HG03159 (cell line): Measurements from ENCODE around the gene NASP.

Source experiments
- ATAC-seq: cut with Tn5 transposase; IDR thresholded peaks from one replicate; pipeline ENCODE4 v1.9.1; 2021; ENCODE audit warnings: mild to moderate bottlenecking, moderate library complexity; ENCODE audit not compliant: unreplicated experiment

Gene NASP, protein sequence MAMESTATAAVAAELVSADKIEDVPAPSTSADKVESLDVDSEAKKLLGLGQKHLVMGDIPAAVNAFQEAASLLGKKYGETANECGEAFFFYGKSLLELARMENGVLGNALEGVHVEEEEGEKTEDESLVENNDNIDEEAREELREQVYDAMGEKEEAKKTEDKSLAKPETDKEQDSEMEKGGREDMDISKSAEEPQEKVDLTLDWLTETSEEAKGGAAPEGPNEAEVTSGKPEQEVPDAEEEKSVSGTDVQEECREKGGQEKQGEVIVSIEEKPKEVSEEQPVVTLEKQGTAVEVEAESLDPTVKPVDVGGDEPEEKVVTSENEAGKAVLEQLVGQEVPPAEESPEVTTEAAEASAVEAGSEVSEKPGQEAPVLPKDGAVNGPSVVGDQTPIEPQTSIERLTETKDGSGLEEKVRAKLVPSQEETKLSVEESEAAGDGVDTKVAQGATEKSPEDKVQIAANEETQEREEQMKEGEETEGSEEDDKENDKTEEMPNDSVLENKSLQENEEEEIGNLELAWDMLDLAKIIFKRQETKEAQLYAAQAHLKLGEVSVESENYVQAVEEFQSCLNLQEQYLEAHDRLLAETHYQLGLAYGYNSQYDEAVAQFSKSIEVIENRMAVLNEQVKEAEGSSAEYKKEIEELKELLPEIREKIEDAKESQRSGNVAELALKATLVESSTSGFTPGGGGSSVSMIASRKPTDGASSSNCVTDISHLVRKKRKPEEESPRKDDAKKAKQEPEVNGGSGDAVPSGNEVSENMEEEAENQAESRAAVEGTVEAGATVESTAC

DNA sequence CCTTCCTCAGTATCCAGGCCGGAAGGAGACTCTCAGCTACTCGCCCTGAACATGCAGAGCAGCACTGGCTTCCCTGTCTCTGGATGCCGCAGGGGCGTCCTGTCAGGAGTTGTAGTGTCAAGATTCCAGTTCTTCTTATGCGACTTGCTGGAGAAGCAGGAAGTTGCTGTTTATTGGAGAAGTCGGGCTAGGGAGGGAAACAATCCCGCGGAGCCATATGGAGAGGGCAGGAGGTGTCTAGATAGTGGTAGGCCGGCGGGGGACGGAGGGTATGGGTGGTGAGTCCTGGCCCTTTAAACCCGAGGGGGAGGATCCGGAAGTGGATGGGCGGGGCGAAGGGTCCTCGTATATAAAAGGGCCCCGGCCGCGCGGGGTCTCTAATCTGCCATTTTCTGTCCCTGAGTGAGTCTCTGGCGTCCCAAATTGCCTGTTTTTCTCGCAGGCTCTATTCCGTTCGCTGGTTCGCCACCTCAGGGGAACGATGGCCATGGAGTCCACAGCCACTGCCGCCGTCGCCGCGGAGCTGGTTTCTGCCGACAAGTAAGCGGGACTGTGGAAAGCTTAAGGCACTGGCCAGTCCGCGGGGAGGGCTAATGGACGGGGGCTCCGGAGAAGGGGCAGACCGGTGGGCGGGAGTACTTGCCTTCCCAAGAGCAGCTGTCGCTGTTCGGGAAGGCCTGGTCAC lies at the start of gene NASP:
Gene NASP (plus strand): TSS at position 376 of the 685 bp plus-strand sequence. CDS start 106 bp downstream, at position 482.
- peak; percentile 55 for ATAC-seq

DNA sequence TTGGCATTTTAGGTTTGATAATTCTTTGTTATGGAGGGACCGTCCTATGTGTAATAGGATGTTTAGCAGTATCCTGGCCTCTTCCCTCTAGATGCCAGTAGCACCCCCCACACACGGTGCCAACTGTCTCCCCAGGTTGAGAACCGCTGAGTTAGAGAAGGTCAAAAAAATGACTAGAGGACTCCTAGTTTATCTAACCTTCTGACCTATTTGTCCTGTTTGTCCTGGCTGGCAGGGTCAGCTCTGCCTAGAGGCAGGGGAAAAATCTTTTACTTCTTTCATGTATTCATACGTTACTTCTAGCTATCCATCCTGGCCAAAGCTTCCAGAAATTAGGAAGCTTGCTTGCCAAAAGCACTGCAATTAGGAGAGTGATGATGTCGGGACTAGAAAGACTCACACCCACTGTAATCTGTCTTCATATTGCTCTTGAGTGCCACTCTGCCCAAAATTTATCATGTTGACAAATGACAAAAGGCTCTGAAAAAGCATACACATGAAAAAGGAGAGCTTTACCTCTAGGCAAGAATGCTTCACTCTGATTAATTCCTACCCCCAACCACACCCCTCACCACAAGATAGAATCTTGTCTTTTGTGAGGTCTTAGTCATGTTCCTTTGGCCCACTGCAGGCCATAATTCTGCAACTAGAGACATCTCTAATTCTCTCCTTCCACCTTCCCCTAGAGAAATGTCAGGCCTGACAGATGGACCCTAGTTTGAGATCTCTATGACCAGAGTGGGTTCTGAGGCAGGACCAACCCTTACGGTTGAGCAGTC lies 47.7 kb upstream of the NASP start:
- ATAC-seq: no peak

DNA sequence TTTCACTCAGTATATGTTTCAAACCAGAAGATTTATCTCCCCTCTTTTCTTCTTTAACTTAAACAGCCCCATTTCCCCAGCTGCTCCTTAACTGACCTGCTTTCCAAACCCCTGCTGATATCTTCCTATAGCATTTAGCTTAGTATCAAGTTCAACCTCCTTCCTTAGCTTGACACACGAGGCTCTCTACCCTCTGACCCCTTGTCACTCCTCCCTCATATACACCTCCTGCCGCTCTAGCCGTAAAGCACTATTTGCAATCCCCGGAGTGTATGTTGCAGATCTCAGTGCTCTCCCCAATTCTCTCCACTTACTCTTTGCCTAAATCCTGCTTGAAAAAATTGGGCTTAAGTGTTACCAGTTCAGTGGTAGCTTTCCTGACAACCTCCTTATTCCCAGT lies 47.0 kb upstream of the NASP start:
- ATAC-seq: no peak

DNA sequence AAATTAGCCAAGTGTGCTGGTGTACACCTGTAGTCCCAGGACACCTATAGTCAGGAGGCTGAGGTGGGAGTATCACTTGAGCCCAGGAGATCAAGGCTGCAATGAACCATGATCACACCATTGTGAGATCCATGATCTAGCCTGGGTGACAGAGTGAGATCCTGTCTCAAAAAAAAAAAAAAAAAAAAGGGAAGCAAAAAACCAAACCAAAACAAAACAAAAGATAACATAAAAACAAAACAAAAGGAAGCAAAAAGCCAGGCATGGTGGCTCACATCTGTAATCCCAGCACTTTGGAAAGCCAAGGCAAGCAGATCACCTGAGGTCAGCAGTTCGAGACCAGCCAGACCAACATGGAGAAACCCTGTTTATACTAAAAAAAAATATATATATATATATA lies 42.6 kb upstream of the NASP start:
- no peak for ATAC-seq

DNA sequence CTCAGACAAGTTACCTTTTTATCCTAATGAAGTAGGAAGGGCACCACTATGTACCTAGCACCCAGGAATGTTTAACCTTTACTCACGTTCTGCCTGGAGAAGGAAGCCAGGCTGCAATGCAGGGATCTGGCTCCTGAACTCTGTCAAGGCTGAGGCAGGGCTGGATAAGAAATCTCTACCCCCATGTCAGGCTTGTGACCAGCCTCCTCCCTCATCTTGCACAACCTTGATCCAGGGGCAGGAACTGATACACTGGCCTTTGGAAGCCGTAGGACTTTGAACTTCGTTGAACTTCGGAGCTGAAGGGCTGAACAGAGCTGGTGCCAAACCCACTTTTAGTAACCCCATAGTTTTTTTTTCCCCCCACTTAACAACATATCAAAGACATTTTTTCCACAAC lies 41.2 kb upstream of the NASP start:
- ATAC-seq: no peak

DNA sequence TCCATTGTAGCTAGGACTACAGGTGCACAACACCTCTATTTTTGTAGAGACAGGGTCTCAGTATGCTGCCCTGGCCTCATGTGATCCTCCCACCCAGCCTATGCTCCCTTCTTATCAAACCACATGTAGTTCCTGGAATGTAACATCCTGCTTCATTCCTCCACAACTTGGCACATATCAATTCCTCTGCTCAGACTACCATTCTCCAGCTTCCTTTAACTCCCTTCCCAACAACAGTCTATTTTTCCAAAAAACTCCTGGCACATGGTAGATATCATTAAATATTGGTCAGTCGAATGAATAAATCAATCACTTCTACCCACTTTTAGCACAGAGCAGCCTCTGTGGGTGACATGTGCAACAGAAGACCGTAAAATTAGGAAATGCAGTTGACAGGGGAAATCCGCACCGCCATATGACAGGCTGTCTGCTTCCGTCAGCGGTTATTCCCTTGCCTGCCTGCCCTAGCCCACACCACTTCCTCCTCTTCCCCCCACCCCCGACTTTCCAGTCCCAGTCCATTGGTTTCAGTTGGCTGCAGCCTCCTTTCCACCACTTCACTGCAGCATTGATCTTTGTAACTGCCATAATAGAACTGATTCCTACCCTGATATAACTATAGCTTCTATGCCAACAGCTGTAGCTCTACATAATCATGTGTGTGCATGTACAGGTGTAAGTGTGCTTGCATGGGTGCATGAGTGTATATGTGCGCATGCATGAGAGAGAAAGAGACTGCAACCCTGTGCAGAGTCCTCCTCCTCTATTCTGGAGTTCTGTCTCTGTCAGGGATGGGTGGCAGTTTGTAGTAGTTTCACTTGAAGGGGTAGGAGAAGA lies 40.0 kb upstream of the NASP start:
- ATAC-seq: no peak

DNA sequence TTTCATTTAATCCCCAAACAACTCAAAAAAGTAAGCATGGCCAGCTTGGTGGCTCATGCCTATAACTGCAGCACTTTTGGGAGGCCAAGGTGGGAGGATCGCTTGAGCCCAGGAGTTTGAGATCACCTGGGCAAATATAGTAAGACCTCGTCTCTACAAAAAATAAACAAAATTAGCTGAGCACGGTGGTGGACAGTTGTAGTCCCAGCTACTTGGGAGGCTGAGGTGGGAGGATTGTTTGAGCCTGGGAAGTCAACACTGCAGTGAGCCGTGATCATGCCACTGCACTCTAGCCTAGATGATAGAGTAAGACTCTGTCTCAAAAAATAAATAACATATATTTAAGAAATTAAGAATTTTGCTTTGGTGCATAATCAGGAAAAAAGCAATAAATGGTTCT lies 39.3 kb upstream of the NASP start:
- ATAC-seq: no peak

DNA sequence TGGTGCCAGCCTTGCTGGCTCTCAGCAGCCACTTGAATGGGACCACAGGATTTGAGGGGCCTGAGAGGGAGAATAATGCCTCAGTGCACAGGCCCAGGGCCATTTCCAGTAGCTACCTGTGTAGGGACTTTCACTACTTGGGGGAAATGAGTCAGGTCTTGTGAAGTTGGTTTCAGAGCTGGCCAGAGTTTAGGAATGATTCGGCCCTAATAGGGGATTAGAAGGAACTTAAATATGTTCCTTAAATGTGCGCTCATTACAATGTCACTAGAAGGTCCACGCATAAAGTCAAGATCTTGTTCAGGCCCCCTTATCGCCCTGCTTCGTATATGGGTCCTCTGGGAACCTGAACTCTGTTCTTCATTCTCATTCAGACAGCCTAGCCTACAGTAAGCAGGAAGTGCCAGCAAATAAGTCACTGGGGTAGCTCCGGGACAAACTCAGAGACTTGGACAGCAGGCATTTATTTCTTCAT lies 38.8 kb upstream of the NASP start:
- peak; percentile 50 for ATAC-seq

DNA sequence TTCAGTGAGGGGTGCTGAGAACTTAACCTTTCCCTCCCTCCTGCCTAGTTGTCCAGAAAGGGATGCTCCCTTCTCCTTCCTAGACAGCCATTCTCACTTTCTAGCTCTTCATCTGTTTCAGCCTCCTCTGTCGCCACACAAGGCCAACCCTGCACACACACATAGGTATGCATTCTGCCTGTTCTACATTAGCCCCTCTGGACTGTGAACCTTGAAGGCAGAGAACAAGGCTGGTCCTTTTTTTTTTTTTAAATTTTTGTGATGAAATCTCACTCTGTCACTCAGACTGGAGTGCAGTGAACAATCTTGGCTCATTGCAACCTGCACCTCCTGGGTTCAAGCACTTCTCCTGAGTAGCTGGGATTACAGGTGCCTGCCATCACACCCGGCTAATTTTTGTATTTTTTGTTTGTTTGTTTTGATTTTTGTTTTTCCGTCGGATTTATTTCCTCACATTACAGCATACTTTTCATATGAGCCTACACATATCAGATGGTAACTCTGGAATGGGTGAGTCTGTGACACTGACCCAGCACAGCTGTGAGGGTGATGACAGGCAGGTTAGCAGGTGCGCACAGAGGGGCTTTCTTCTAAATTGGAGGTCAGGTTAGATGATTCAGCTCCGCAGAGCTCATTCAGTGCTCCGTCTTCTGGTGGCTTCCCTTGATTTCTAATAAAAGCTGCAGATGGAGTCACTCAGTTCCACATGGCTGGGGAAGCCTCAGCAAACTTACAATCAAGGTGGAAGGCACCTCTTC lies 38.1 kb upstream of the NASP start:
- peak; percentile 16 for ATAC-seq

DNA sequence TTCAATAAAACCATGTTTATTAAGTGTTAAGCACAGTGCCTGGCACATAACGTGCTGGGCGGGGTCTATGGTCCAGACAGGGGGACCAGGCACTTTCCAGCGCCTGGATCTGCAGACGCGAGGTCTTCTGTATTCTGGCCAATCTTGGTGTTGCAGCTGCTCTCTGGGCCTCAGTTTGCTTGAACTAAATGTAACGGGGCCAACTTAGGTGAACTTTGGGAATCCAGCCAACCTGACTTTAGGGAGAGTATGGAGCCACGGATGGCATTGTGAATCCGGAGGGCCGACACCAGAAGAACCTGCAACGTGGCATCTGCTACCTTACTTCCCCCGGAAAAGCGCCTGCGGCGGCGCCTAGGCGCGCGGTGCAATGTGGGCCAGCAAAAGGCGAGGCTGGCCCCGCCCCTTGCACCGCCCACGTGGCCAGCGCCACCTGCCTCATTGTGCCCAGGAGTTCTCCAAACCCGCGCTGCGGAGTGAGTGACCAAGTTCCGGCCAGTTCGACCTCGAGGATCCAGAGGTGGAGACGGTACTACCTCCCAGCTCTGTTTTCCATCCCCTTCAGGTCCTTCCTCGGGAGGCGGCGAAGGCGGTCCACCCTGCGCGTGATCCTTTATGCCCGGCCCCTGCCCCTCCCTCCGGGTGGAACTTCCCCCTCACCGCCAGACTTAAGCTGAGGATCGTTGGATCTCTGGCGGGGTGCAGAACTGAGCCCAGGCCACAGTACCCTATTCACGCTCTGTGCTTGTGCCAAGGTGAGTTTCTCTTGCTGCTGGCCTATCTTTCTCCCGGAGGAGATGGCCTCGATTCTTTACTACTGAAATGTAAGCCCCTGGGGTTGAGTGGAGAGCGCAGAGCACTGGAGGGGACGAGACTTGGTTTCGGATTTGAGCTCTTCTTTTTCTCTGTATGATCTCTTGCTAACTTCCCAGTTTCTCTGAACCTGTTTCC lies 33.2 kb upstream of the NASP start, which contains the start of gene AKR1A1:
Gene AKR1A1 (plus strand): TSS at position 426 of the 951 bp plus-strand sequence. CDS start 10,969 bp downstream, outside the sequence.
- peak; percentile 82 for ATAC-seq

DNA sequence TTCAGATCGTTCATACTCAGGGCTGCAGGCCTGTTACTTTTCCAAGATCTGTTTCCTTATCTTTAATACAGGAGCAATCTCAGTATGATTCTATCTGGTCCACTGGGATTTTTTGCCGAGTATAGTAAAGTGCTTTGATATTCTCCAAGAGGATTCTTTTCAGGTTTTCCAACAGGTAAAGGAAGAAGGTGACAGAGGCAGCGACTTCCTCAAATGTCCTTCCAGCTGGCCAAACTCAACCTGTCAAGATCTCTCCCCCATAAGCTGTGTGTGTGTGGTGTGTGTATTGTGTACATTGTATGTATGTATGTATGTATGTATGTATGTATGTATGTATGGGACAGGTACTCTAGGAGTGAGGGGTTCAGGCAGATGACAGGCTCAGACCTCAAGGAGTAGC lies 32.2 kb upstream of the NASP start:
- ATAC-seq: no peak

DNA sequence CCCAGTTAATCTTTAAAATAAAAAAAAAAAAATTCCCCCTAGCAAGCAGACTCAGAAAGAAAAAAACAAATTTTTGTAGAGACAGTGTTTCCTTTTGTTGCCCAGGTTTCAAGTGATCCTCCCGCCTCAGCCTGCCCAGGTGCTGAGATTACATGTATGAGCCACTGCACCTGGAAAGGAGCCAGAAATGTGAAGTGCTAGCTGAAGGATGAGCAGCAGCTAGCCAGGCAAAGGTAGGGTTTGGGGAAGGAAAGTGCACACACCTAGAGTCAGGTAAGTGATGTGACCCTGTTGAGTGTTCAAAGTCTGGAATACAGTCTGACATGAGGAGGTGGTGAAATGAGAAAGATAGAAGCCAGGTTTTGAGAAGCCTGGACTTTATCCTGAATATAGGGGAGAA lies 31.5 kb upstream of the NASP start:
- no peak for ATAC-seq

DNA sequence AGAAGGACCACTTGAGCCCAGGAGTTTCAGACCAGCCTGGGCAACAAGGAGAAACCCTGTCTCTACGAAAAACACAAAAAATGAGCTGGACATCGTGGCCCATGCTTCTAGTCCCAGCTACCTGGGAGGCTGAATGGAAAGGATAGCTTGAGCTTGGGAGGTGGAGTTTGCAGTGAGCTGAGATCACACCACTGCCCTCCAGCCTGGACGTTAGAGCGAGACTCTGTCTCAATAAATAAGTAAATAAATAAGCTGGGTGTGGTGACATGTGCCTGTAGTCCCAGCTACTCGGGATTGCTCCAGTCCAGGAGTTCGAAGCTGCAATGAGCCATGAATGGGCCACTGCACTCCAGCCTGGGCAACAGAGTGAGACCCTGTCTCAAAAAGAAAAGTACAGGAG lies 29.6 kb upstream of the NASP start:
- ATAC-seq: no peak

DNA sequence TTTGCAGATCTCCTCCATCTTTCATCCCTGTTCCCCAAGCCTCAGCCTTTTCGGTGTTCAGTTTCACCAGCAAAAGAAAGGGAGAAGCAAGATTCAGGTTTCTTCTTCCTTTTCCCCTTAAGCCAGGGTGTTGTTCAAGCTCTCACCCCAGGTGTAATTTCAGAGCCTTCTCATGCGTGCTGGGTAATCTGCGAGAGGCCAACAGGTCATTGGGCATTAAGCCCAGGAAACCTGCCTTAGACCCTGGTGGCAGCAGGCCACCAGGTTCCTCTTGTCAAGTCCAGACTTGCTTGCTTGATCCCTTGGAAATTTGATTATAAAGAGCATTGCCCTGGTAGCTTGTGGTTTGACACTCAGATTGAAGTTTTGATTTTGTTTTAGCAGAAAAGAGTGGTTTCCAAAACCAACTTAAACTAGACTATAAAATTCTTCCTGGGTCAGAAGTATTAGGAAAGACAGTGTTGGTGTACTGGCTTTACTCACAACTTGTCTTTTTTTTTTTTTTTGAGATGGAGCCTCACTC lies 26.4 kb upstream of the NASP start:
- no peak for ATAC-seq

DNA sequence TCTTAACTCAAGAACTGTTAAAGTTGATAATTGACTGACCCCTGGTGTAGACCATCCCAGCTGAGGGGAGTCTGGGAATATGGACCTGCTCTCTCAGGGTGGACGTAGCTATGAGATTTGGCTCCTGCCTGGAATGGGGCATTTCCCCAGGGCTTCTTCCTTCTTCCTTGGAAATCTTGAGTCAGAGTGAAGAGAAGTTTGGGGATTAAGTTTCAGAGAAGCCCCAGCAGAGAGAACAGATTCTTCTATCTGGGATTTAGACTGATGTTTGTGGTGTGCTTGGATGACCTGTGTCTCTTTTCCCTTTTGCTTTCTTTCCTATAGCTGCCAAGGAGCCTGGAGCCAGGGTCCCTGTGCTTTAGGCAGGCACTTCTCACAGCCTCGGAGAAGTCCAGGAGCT lies 20.0 kb upstream of the NASP start:
- ATAC-seq: no peak

DNA sequence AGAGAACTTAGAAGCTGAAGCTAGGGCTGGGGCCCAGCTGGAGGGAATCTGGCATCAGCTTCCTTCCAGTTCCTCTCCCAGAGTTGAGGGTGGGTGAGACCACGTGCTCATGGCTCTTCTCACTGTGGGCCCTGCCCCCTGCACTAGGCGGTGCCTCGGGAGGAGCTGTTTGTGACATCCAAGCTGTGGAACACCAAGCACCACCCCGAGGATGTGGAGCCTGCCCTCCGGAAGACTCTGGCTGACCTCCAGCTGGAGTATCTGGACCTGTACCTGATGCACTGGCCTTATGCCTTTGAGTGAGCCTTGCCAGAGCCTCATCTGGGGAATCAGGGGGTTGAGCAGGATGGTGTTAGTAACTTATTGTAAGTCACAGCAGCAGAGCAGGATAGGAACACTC lies 17.1 kb upstream of the NASP start:
- ATAC-seq: no peak

DNA sequence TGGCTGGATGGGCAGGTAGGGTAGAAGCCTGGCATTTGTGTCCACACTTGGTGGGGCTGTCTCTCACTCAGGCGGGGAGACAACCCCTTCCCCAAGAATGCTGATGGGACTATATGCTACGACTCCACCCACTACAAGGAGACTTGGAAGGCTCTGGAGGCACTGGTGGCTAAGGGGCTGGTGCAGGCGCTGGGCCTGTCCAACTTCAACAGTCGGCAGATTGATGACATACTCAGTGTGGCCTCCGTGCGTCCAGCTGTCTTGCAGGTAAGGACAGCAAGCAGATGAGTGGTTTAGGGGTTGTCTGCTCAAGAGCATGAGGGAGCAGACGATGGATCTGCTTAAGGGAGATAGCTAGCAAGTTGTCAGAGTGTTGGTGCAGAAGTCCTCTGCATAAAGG lies 15.9 kb upstream of the NASP start:
- no peak for ATAC-seq

DNA sequence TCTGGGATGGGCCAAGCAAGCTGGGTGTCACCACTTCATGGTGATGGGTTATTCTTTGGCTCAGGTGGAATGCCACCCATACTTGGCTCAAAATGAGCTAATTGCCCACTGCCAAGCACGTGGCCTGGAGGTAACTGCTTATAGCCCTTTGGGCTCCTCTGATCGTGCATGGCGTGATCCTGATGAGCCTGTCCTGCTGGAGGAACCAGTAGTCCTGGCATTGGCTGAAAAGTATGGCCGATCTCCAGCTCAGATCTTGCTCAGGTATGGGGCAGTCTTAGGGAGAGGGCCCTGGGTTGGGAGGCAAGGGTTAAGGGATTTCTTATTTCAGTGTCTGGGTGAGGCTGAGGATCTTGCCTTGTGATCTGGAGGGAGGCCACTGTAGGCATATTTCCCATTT lies 15.4 kb upstream of the NASP start:
- no peak for ATAC-seq
